GM21367 (cell line): ENCODE results near the gene TXNDC5.
"Not testable (repeated sequence)": the region's sequence is repeated elsewhere in the genome, so short reads cannot be mapped to it uniquely, and the experiment has no call there.

Experiments
- ATAC-seq: cut with Tn5 transposase; IDR thresholded peaks from one replicate; pipeline ENCODE4 v1.9.1; 2021; ENCODE audit not compliant: unreplicated experiment

The TXNDC5 gene

DNA sequence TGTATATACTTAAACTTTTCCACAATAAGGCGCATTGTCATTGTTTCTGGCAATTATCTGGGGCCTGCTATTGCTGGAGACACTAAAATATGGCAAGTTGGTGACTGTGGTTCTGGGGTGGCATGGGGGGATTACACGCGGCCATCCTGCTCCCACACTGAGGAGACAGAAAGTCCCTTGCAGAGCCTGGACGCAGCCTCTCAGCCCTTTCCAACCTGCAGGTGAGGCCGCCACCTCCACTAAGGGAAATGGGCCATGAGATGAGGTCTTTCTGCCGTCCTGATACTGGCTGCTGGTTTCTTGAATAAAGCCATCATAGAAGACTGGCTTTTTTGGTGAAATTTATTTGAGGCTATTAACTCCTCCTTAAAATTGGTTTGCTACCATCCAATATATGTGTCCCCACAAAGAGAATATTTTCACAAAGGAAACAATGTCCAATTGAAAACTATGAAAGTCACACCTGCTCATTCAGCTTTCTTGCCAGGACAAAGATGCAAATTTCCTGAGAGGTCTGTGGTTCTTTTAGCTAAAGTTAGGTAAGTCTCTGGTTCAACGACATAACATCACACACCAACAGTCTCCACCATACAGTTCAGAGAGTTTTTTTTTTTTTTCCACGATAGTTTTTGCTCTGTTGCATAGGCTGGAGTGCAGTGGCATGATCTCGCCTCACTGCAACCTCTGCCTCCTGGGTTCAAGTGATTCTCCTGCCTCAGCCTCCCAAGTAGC is 13.0 kb downstream of the TXNDC5 start:
- peak; percentile 55 for ATAC-seq

DNA sequence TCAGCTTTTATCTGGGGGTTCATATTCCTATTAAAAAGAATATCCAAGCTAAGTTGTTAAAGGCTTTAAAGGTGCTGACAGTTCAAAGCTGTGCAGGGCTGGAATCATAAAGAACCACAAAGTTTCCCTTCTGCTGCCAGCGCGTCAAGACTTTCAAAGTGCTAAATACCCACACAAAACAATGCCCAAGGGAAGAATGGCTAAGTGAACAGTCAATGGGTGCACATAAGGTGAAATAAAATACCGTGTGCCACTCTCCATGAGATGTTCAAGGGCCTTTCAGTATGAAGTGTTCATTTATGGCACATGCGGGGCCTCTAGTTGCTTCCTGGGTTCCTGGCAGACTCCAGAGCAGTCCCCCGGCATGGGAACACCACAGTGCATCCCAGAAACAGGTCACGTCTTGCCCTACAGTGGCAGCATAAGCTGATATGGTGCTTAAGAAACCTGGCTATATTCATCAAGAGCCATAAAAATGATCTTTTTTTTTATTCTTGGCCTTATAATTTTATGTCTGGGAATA is 14.1 kb downstream of the TXNDC5 start:
- ATAC-seq = no peak

GRCh38 chr6:7895125-7895423 is 15.5 kb downstream of the TXNDC5 start:
- ATAC-seq = no peak

DNA sequence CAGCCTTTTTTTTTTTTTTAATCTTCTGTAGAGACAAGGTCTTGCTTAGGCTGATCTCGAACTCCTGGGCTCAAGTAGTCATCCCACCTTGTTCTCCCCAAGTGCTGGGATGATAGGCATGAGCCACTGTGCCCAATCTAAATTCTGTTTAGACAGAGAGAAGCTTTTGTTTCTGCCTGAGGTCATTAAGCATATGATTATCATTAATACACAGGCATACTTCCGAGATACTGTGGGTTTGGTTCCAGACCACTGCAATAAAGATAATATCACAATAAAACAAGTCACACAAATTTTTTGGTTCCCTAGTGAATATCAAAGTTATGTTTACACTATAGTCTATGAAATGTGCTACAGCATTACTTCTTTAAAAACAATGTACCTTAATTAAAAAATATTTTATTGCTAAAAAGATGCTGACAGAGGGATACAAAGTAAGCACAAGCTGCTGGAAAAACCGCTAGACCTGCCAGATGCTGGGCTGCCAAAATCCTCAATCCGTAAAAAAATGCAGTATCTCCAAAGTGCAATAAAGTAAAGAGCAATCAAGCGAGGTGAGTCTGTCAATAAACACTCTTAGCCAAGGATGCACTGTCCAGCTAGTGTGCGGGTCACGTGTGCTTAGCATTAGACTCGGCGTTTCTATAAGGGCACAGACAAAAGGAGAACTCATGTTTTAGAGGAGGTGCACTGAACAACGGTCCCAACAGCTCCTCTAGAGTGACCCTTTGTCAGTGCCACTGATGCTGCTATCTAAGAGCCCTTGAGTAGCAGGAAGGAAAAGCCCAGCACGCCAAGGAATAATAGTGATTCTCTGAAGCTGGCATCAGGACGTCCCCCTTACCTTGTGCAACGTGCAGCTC is 16.1 kb downstream of the TXNDC5 start:
- no peak for ATAC-seq

DNA sequence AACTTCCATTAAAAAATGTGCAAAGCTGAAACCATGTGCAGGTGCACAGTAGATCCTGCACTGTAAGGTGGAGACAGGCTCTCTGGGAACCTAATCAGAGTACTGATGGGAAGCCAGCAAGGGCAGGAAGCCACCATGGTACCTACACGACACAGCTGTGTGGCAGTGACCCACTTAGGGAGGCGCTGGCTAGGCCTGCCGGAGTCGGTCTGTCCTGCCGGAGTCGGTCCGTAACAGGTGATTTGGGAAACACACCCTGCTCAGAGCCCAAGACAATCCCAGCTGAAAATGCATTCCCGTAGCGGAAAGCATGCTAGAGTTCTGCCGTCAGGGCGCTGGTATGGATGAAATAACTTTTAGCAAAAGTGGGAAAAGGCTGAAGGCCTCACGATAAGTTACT is 17.2 kb downstream of the TXNDC5 start:
- ATAC-seq = no peak

- ATAC-seq = not testable (repeated sequence)
These were observed 18.2 kb downstream of the TXNDC5 start for GRCh38 chr6:7892367-7892766.

DNA sequence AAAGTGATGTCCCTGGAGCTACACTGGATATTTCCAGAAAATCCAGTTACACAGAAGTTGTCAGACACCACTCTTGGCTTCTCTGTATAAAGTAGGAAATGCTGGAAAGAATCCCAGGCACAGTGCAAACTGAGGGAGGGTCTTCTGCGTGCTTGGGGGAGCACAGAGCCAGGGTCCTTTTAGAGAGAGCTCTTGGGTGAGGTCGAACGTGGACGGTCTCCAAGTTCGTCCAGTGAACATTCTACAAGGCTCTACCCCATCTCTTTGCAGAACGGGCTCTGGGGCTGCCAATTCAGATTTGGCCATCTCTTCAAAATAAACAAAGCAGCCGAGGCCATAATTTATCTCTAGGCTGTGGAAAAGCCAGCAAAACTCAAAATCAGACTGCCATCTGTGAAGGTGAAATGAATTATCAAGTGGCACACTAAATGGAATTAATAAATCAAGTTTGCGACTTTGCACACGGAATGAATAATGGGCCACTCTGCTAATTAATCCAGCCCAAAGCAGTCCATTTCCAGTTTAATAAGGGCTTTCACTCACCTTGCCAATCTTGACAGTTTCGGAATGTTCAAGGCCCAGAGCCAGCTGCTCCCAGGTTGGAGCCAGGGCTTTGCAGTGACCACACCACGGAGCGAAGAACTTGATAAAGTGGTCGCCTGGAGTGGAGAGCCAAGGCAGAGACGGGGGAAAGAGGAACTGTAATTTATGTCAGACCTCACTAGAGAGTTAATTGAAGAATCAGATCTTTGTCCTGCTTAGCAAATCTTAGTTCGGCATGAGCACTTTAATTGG is 19.3 kb downstream of the TXNDC5 start:
- ATAC-seq = no peak

DNA sequence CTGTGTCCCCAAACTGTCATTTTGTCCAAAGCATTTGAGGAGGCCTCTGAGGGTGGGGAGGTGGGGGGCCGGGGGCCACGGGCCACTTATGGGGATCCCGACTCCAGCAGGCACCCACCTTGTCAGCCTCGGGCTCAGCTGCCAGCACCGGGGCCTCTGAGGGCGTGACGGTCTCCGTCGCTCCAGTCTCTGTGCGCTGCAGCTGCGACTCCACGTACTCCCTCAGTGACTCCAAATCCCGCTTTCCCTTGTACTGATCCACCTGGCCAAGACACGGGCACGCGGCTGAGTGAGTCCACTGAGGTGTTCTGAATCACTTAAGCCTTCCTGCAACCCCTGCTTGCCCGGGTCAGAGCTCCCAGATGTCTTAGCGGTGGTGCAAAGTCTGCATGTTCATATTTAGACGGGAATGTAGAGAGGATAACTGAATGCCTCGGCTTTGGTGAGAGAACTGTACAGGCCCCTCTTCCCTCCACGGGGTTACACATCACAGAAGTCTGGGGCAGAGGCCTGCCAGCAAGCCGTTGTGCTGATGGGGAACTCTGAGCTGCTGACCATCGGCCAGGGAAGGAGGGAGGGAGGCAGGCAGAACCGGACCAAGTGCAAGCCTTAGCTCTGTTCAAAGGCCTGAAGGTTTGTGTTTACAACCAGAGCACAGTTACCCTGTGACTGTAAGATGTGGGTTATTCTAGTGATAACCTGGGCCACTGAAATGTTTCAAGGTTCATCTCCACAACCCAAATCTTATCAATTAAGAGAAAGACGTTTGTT is 21.8 kb downstream of the TXNDC5 start:
- no peak for ATAC-seq

DNA sequence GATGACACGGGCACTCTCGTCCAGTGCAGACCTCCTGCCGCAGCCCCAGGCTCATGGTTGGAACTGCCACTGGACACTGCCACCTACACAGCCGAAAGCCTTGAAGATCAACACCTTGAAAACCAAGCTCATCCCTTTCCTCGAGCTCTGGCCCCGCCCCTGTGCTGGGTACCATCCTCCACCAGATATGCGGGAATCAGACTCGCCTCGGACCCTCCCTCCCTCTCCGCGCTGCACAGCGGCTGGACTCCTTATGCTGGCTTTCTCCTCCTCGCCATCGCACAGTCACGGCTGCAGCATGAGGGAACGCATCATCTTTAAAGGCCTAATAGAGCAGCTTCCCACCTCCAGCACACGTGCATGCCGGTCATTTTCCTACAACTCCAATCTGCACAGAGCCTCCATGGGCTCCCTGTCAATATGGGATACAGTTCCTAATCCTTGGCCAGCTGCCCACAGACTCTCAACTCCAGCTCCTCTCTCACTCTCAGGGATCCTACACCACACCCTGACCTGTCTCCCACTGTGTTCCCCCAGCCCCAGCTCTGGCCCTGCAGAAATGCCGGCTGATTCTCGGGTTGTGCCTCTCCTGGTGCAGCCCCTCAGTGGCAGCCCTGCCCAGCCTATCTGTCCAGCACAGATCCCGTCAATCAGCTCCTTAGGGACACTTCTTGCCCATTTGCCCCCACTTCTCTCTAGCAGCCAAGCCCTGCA is 23.2 kb downstream of the TXNDC5 start:
- ATAC-seq = no peak

DNA sequence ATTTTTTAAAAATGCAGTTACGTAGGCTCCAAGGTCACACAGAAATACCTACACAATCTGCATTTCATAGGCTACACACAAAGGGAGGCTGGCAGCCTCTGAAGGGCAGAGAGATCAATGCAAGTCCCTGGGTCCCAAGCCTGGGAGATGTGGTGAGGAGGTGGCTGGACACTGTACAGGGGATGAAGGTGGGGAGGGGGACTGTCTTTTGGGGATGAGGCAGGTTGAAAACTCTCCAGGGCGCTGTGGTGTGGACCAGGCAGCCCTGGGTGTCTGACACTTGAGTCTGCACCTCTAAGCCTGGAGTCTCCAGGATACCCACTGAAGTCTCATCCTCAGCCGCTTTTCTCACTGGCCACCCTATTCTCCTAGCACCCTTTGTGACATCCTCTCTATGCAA is 24.5 kb downstream of the TXNDC5 start:
- no peak for ATAC-seq

DNA sequence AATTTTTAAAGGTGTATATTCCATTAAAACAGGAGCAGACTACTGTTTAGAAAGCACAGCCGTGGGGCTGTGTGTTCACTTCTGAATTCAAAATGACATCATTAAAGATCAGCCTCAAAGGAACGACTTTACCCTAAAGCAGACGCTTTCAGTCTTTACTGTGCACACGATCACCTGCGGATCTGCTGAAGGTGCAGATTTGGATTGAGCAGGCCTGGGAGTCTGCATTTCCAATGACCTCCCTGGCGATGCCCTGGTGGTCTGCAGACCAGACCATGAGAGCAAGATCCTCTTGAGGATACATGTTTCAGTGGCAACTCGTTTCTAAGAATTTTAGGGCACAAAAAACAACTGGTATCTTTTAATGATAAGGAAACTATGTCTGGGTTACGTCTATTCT is 27.2 kb downstream of the TXNDC5 start:
- ATAC-seq = no peak

- no peak for ATAC-seq
These were observed 27.9 kb downstream of the TXNDC5 start for GRCh38 chr6:7882505-7883257.

- no peak for ATAC-seq
These were observed 28.7 kb downstream of the TXNDC5 start for GRCh38 chr6:7881765-7882500.

DNA sequence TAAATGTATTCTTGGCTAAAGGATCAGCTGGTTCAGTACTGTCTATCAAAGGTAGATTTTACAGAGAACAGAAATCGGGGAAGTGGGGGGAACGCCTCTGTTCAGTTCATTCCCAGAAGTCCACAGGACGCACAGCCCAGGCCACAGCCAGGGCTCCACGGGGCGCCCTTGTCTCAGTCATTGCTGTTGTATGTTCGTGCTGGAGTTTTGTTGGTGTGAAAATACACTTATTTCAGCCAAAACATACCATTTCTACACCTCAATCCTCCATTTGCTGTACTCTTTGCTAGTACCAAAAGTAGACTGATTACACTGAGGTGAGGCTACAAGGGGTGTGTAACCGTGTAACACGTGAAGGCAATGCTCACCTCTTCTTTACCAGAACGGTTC is 29.9 kb downstream of the TXNDC5 start:
- ATAC-seq = no peak

DNA sequence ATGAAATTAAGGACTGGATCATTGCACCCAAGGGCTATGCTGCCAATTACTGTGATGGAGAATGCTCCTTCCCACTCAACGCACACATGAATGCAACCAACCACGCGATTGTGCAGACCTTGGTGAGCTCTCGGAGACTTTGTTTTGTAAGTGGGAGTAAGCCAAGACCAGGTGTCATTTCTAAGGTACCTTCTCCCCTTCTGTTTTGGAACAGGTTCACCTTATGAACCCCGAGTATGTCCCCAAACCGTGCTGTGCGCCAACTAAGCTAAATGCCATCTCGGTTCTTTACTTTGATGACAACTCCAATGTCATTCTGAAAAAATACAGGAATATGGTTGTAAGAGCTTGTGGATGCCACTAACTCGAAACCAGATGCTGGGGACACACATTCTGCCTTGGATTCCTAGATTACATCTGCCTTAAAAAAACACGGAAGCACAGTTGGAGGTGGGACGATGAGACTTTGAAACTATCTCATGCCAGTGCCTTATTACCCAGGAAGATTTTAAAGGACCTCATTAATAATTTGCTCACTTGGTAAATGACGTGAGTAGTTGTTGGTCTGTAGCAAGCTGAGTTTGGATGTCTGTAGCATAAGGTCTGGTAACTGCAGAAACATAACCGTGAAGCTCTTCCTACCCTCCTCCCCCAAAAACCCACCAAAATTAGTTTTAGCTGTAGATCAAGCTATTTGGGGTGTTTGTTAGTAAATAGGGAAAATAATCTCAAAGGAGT is 30.4 kb downstream of the TXNDC5 start:
- ATAC-seq = no peak

- ATAC-seq = no peak
These were observed 31.0 kb downstream of the TXNDC5 start for GRCh38 chr6:7879579-7879978.

DNA sequence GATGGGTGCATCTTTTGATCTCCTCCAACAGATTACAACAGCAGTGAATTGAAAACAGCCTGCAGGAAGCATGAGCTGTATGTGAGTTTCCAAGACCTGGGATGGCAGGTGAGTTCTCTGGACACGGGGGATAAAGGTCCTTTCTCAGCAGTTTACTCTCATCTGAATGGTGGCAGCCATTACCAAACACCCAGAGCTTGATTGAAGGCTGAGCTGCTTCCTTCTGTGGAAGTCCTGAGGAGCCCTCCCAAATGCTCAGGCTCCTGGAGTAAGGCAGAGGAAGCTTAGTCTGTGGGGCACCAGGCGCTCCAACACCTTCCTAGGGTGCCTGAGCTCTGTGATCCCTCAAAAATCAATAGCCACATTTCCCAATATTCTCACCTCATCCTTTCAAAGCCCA is 31.5 kb downstream of the TXNDC5 start:
- ATAC-seq = no peak

GRCh38 chr6:7878401-7878964 is 32.1 kb downstream of the TXNDC5 start:
- ATAC-seq = no peak
